ENCODE measurements around the gene PANK2.
A peak's percentile ranks its signal among the peaks of the same experiment; 100 is the strongest.
"Not testable (repeated sequence)": the region's sequence is repeated elsewhere in the genome, so short reads cannot be mapped to it uniquely, and the experiment has no call there.

Gene PANK2

DNA sequence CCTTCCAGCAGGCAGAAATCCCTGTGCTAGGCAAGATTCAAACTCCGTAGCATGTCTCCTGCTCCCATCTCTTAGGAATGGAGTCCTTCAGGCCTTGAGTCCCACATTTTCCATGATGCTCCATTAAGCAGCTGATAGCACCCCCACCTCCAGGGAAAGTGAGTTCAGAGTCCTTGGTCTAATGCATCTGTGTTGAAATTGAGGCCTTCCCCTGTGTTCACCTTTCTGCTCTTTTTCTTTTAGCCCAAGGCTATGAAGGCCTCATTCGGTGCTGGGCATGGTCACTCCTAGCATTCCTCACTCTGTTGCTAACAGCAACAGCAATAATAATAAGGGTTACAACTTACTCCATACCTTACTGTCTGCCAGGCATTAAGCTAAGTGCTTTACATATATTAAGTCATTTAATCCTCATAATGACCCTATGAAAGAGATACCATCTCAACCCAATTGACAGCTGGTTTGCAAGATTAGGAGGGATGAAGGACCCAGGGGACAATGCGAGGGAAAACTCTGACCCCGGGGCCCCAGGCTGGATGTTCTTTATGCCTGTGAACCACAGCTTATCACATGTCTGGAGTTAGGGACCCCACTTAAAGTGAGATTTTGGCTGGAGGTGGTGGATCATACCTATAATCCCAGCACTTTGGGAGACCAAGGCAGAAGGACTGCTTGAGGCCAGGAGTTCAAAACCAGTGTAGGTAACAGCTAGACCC, 17.5 kb upstream of the PANK2 start:
- DNase-seq = no peak

- no peak for DNase-seq
Observed at GRCh38 chr20:3873507-3873906, 15.7 kb upstream of the PANK2 start.

DNA sequence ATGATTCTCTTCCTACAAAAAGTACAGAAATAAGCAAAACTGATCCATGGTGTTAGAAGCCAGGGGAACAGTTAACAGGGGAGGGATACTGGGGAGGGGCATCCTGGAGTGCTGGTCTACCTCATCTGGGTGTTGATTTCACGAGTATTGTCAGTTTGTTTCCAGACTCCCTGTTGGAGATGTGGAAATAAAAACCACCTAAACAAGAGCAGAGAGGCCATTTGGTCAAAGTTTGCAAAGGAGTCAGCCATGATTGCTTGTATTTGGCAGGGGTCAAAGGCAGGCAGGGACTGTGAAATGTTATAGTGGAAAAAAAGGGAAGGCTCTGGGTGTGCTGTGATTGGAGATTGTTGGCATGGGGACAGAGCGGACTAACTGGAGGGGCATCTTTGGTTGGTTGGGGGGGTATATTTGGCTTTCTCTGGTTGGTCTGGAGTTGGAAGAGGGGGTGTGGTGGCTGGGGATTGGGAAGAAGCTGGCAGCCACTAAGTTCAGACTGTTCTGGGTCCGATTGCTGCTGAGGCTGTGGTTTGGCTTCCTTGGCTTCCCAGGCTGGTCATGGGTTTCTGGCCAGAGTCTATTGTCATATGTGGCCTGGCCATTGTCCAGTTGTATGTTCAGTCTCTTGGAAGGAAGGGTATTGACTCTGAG, 14.9 kb upstream of the PANK2 start:
- DNase-seq = no peak

DNA sequence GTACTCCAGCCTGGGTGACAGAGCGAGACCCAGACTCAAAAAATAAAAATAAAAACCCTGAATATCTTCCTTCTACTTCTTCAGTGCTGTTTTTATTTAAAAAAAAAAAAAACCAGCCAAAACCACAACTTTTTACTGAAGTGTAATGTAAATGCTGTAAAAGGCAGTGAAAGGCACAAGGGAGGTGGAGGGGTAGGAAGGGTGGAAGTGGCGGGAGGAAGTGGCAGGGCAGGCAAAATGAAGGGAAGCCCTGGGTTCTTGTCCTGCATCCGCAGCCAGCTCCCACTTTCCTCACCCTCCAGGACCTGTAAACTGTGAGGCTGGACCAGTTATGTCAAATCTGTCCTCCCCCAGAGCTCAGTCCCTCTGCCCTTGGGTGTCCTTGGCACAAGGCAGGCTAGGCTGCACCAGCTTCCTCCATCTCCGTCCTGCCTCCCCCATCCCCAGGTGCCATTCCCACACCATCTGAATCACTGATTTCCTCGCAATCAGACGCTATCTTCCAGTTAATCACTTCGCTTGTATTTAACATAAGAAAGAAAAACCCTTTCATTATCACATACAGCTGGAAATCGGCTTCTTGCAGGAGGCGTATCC, 13.7 kb upstream of the PANK2 start:
- DNase-seq = no peak

DNA sequence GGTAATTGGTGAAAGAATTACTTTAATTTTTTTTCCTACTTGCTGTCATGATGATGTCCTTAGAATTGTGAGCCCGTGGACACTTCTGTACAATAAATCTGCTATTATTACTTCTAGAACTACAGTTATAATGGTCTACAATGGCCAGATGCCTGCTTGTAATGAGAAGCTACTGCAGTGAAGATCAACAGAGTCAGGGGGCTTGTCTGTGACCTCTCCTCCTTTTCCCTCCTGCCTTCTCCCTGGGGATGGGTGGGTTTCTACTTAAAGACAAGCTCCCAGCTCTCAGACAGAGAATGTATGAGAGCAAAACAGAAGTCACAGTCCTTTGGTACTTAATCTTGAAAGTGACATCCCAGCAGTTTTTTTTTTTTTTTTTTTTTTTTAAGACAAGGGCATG, 13.2 kb upstream of the PANK2 start:
- no peak for DNase-seq

DNA sequence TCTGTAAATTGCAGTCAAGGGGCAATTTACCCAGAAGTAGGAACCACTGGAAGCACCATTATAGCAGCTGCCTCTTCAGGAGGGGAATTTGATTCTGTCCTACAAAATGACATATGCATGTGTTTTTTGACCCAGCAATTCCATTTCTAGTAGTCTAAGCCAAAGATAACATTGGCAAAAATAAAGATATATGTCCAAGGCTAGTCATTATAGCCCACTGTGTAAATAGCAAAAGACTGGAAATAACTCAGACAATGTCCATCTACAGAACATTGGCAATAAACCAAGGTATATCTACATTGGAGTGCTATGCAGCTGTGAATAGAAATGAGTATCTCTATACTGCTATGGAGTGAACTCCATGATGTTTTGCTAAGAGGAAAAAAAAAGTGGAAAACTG, 12.5 kb upstream of the PANK2 start:
- DNase-seq = no peak

DNA sequence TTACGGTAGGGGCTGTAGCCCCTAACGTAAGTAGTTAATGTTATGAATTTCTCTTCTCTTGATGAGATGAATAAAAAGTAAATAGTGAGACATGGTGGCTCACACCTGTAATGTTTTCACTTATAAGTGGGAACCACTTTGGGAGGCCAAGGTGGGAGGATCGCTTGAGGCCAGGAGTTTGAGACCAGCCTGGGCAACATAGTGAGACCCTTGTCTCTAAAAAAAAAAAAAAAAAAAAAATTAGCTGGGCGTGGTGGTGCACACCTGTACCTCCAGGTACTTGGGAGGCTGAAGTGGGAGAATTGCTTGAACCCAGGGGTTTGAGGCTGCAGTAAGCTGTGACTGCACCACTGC, 10.3 kb upstream of the PANK2 start:
- DNase-seq = not testable (repeated sequence)

DNA sequence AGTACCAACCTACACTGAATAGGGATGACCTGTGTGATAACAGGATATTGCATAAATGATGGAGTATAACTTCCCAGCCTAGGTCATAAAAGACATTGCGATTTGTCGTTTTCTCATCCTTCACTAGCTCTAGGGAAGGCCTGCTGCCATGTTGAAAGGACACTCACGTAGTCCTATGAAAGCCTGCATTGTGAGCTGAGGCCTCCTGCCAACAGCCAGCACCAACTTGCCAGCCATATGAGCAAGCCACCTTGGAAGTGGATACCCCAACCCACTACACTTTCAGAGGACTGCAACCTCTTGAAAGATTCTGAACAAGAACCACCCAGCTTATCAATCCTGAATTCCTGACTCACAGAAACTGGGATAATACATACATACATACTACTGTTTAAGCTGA, 3.5 kb upstream of the PANK2 start:
- DNase-seq = no peak

- no peak for DNase-seq
Observed at GRCh38 chr20:3887876-3888620, 1.1 kb upstream of the PANK2 start.

GRCh38 chr20:3889489-3890397, 556 bp downstream of the PANK2 start:
- DNase-seq = peak in 2 of 4 experiments; percentile 20 to 31

DNA sequence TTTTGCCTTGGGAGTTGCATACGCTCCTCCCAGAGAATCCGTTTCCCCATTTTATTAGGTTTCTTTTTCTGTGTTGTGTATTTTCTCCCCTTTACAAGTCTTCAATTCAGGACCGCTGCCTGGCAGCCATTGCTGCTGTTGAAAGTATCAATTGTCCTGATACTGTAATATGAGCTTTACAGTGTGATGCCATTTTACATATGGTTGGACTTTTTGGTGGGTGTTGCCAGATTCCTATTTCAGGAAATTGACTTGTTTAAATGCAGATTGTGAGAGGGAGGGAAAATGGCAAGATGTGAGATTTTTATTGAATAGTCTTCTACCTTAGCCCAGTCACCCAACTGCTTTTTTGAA, 1.2 kb downstream of the PANK2 start:
- no peak for DNase-seq

- no peak for DNase-seq
Observed at GRCh38 chr20:3890999-3891929, 2.1 kb downstream of the PANK2 start.

- no peak for DNase-seq
Observed at GRCh38 chr20:3894796-3895195, 5.6 kb downstream of the PANK2 start.

- no peak for DNase-seq
Observed at GRCh38 chr20:3896302-3896701, 7.1 kb downstream of the PANK2 start.

DNA sequence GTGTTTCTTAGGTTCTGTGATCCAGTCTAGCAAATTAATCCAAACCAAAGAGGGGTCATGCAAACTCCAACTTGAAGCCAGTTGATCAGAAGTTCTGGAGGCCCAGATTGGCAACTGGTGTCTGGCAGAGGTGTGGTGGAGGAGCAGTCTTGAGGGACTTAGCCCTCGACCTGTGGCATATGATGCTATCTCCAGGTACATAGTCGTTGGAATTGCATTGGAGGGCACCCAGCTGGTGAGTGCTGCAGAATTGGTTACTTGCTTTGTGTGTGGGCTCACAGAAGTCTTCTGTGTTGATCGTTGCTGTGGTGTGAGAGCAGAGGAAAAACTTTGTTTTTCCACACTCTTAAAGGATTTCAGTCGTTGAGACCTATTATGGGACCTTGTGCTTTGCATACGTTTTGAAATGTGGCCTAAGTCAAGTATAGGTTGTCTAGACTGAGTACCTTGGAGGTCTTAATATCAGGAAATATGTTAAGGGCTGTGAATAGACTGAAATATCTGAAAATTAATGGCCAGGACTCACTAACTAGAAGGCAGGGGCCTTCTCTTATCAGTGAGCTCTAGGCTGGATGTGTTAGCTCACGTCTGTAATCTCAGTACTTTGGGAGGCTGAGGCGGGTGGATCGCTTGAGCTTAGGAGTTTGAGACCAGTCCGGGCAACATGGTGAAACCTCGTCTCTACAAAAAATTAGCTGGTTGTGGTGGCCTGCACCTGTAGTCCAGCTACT, 7.8 kb downstream of the PANK2 start:
- no peak for DNase-seq

DNA sequence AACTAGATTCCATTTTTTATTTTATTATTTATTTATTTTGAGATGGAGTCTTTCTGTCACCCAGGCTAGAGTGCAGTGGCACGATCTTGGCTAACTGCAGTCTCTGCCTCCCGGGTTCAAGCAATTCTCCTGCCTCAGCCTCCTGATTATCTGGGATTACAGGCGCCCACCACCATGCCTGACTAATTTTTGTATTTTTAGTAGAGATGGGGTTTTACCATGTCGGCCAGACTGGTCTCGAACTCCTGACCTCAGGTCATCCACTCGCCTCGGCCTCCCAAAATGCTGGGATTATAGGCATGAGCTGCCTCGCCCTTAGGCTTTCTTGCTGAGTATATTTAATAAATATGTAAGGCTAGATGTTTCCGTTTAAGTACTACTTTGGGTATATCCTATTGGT, 9.0 kb downstream of the PANK2 start:
- DNase-seq = not testable (repeated sequence)

GRCh38 chr20:3898639-3899038, 9.5 kb downstream of the PANK2 start:
- no peak for DNase-seq

GRCh38 chr20:3900187-3900604, 11.0 kb downstream of the PANK2 start:
- no peak for DNase-seq

GRCh38 chr20:3901028-3901705, 12.0 kb downstream of the PANK2 start:
- no peak for DNase-seq

Measured in activated naive CD4-positive, alpha-beta T cell (primary cell).